C4-2B (cell line): ENCODE results near the gene NAGS.

Experiments
- CTCF ChIP-seq: fragments of 450-650 bp; conservative IDR thresholded peaks from 2 replicates; pipeline ENCODE4 v1.5.1; 2017; ENCODE audit warnings: mild to moderate bottlenecking
- ZFX ChIP-seq: fragments of 450-650 bp; IDR thresholded peaks from 2 replicates; pipeline ENCODE4 v1.6.1; 2017

GRCh38 chr17:44033861-44034408 lies 29.5 kb downstream of the NAGS start:
- TF ChIP-seq CTCF (no peak), ZFX (no peak)
